Mesendoderm (in vitro differentiated cells): ENCODE data around the gene RBM47.
"Not testable (repeated sequence)": the region's sequence is repeated elsewhere in the genome, so short reads cannot be mapped to it uniquely, and the experiment has no call there.

Source experiments
- DNase-seq: peaks from one replicate; pipeline ENCODE4 v3.0.0; 2013
- H2AK5ac ChIP-seq: 2 replicates; pipeline ENCODE4 v1.6.1; 2013; ENCODE audit warnings: low read length, inconsistent platforms
- H2BK120ac ChIP-seq: 2 replicates; pipeline ENCODE4 v1.6.1; 2013; ENCODE audit warnings: low read depth, mild to moderate bottlenecking, low read length, moderate library complexity, mixed read lengths
- H2BK15ac ChIP-seq: replicated peaks from 2 replicates; pipeline ENCODE4 v1.6.1; 2013; ENCODE audit warnings: low read depth, mild to moderate bottlenecking, moderate library complexity
- H2BK5ac ChIP-seq: 2 replicates; pipeline ENCODE4 v1.6.1; 2013; ENCODE audit warnings: low read length, inconsistent platforms
- H3K18ac ChIP-seq: 2 replicates; pipeline ENCODE4 v1.6.1; 2013; ENCODE audit warnings: mild to moderate bottlenecking, low read length, mixed read lengths
- H3K23ac ChIP-seq: one replicate; pipeline ENCODE4 v1.6.1; 2013; ENCODE audit warnings: low read length
- H3K27ac ChIP-seq: 2 replicates; pipeline ENCODE4 v1.5.1; 2013; ENCODE audit warnings: low read depth, mild to moderate bottlenecking, inconsistent platforms, low read length, moderate library complexity
- H3K27me3 ChIP-seq: 2 replicates; pipeline ENCODE4 v1.6.1; 2013; ENCODE audit warnings: low read length, control low read depth, mild to moderate bottlenecking, inconsistent platforms; ENCODE audit not compliant: insufficient read depth, poor library complexity
- H3K36me3 ChIP-seq: 2 replicates; pipeline ENCODE4 v1.6.1; 2013; ENCODE audit warnings: low read length, inconsistent platforms; ENCODE audit not compliant: control insufficient read depth, insufficient read depth
- H3K4ac ChIP-seq: one replicate; pipeline ENCODE4 v1.6.1; 2013; ENCODE audit warnings: low read depth, mild to moderate bottlenecking, low read length, moderate library complexity
- H3K4me1 ChIP-seq: 2 replicates; pipeline ENCODE4 v1.6.1; 2013; ENCODE audit warnings: low read depth, low read length, inconsistent platforms; ENCODE audit not compliant: control insufficient read depth
- H3K4me2 ChIP-seq: 2 replicates; pipeline ENCODE4 v1.6.1; 2013; ENCODE audit warnings: low read length
- H3K4me3 ChIP-seq: 2 replicates; pipeline ENCODE4 v1.5.1; 2013; ENCODE audit warnings: mild to moderate bottlenecking, low read length
- H3K56ac ChIP-seq: one replicate; pipeline ENCODE4 v1.6.1; 2013; ENCODE audit warnings: low read length
- H3K79me1 ChIP-seq: 2 replicates; pipeline ENCODE4 v1.6.1; 2013; ENCODE audit warnings: low read length, inconsistent platforms
- H3K79me2 ChIP-seq: 2 replicates; pipeline ENCODE4 v1.6.1; 2013; ENCODE audit warnings: mild to moderate bottlenecking, low read length; ENCODE audit not compliant: control insufficient read depth, insufficient read depth
- H3K9ac ChIP-seq: 2 replicates; pipeline ENCODE4 v1.6.1; 2013; ENCODE audit warnings: low read length, inconsistent platforms
- H4K5ac ChIP-seq: one replicate; pipeline ENCODE4 v1.6.1; 2013; ENCODE audit warnings: low read length
- H4K8ac ChIP-seq: one replicate; pipeline ENCODE4 v1.6.1; 2013; ENCODE audit warnings: low read depth, mild to moderate bottlenecking, control low read depth, low read length, moderate library complexity
- WGBS: extraction: QIAGEN DNeasy Blood & Tissue Kit; methylation state at CpG from one replicate; pipeline ENCODE4 v1.1.7; 2013; ENCODE audit warnings: low lambda C conversion rate, missing lambda C conversion rate; ENCODE audit not compliant: insufficient coverage; ENCODE audit errors: extremely low coverage; 5-methylcytosine and 5-hydroxymethylcytosine counted together

RBM47 gene

GRCh38 chr4:40545487-40545886 lies 84.2 kb downstream of the RBM47 start:
- not testable (repeated sequence) for H3K4ac ChIP-seq, H2AK5ac ChIP-seq, H3K79me1 ChIP-seq, H3K9ac ChIP-seq, H3K23ac ChIP-seq, H4K5ac ChIP-seq, DNase-seq, H3K27ac ChIP-seq, H2BK5ac ChIP-seq, H2BK15ac ChIP-seq, H3K79me2 ChIP-seq, H3K4me2 ChIP-seq, H4K8ac ChIP-seq, H3K56ac ChIP-seq, H2BK120ac ChIP-seq, H3K4me1 ChIP-seq, H3K27me3 ChIP-seq, H3K4me3 ChIP-seq, H3K36me3 ChIP-seq, H3K18ac ChIP-seq
- WGBS, result no CpG with 5 or more reads among the region's 6 CpGs

GRCh38 chr4:40544221-40544620 lies 85.4 kb downstream of the RBM47 start:
- Histone ChIP-seq H3K18ac (no peak overlapping the region), H2BK5ac (no peak overlapping the region), H3K4me2 (no peak overlapping the region), H3K79me2 (peaks cover 4% of the 10 kb centered on the region), H2AK5ac (no peak overlapping the region), H3K36me3 (peaks cover 1% of the 10 kb centered on the region), H3K27me3 (no peaks in the 10 kb centered on the region), H3K79me1 (peaks cover 2% of the 10 kb centered on the region), H3K4me3 (no peak overlapping the region), H3K4me1 (no peaks in the 10 kb centered on the region), H3K56ac (no peak overlapping the region), H4K5ac (no peak overlapping the region), H2BK15ac (no peak overlapping the region), H4K8ac (no peak overlapping the region), H3K27ac (no peak overlapping the region), H2BK120ac (no peak overlapping the region), H3K23ac (no peak overlapping the region), H3K4ac (no peak overlapping the region), H3K9ac (no peak overlapping the region)
- whole genome bisulfite sequencing, result no CpG with 5 or more reads among the region's 7 CpGs
- no peak for DNase-seq

GRCh38 chr4:40540800-40541199 lies 88.9 kb downstream of the RBM47 start:
- DNase-seq, result no peak
- H2BK120ac ChIP-seq, result no peak overlapping the region
- no peak overlapping the region for H3K4ac ChIP-seq
- no peaks in the 10 kb centered on the region for H3K4me1 ChIP-seq
- no peak overlapping the region for H3K4me2 ChIP-seq
- H4K5ac ChIP-seq, result no peak overlapping the region
- H2BK5ac ChIP-seq, result no peak overlapping the region
- no peaks in the 10 kb centered on the region for H3K36me3 ChIP-seq
- no peak overlapping the region for H4K8ac ChIP-seq
- no peak overlapping the region for H2BK15ac ChIP-seq
- no peak overlapping the region for H3K56ac ChIP-seq
- no peaks in the 10 kb centered on the region for H3K27me3 ChIP-seq
- H3K9ac ChIP-seq, result no peak overlapping the region
- H3K4me3 ChIP-seq, result no peak overlapping the region
- H3K27ac ChIP-seq, result no peak overlapping the region
- H3K79me1 ChIP-seq, result peaks cover 2% of the 10 kb centered on the region
- no peaks in the 10 kb centered on the region for H3K79me2 ChIP-seq
- WGBS, result no CpG with 5 or more reads among the region's 7 CpGs
- H3K18ac ChIP-seq, result no peak overlapping the region
- no peak overlapping the region for H3K23ac ChIP-seq
- no peak overlapping the region for H2AK5ac ChIP-seq

GRCh38 chr4:40536032-40536431 lies 93.6 kb downstream of the RBM47 start:
- Histone ChIP-seq H3K36me3 (no peaks in the 10 kb centered on the region), H2BK120ac (no peak overlapping the region), H3K56ac (no peak overlapping the region), H3K4me1 (no peaks in the 10 kb centered on the region), H2BK5ac (no peak overlapping the region), H2AK5ac (no peak overlapping the region), H3K27ac (no peak overlapping the region), H3K9ac (no peak overlapping the region), H3K4me2 (no peak overlapping the region), H4K8ac (no peak overlapping the region), H3K23ac (no peak overlapping the region), H3K4me3 (no peak overlapping the region), H2BK15ac (no peak overlapping the region), H3K4ac (no peak overlapping the region), H3K79me2 (no peaks in the 10 kb centered on the region), H4K5ac (no peak overlapping the region), H3K79me1 (no peaks in the 10 kb centered on the region), H3K18ac (no peak overlapping the region), H3K27me3 (no peaks in the 10 kb centered on the region)
- no CpG with 5 or more reads among the region's 4 CpGs for WGBS
- DNase-seq, result no peak

- no peaks in the 10 kb centered on the region for H3K36me3 ChIP-seq
- no peak overlapping the region for H2BK5ac ChIP-seq
- H3K23ac ChIP-seq, result no peak overlapping the region
- no peak overlapping the region for H3K4me3 ChIP-seq
- H3K18ac ChIP-seq, result no peak overlapping the region
- H2BK120ac ChIP-seq, result no peak overlapping the region
- no peak overlapping the region for H3K27ac ChIP-seq
- H3K9ac ChIP-seq, result no peak overlapping the region
- no peaks in the 10 kb centered on the region for H3K4me1 ChIP-seq
- no peak overlapping the region for H2AK5ac ChIP-seq
- no peaks in the 10 kb centered on the region for H3K79me2 ChIP-seq
- H3K56ac ChIP-seq, result no peak overlapping the region
- no peak overlapping the region for H4K8ac ChIP-seq
- H3K27me3 ChIP-seq, result no peaks in the 10 kb centered on the region
- no peak overlapping the region for H4K5ac ChIP-seq
- no CpG with 5 or more reads among the region's 3 CpGs for WGBS
- H3K4me2 ChIP-seq, result no peak overlapping the region
- no peak overlapping the region for H2BK15ac ChIP-seq
- no peak overlapping the region for H3K4ac ChIP-seq
- DNase-seq, result no peak
- no peaks in the 10 kb centered on the region for H3K79me1 ChIP-seq
These were observed 98.0 kb downstream of the RBM47 start for GRCh38 chr4:40531636-40532023.

- Histone ChIP-seq H3K27ac (no peak overlapping the region), H3K23ac (no peak overlapping the region), H3K9ac (no peak overlapping the region), H2BK120ac (no peak overlapping the region), H3K18ac (no peak overlapping the region), H3K36me3 (no peaks in the 10 kb centered on the region), H3K4me3 (no peak overlapping the region), H3K27me3 (no peaks in the 10 kb centered on the region), H2BK5ac (no peak overlapping the region), H4K8ac (no peak overlapping the region), H3K56ac (no peak overlapping the region), H3K4me1 (no peaks in the 10 kb centered on the region), H2AK5ac (no peak overlapping the region), H2BK15ac (no peak overlapping the region), H3K79me2 (no peaks in the 10 kb centered on the region), H4K5ac (no peak overlapping the region), H3K4me2 (no peak overlapping the region), H3K79me1 (no peaks in the 10 kb centered on the region), H3K4ac (no peak overlapping the region)
- no peak for DNase-seq
- no CpG with 5 or more reads among the region's 10 CpGs for WGBS
These were observed 98.6 kb downstream of the RBM47 start for GRCh38 chr4:40530961-40531635.
